Coronary artery (tissue), 2 donors: ENCODE data around the gene PRKAB2.
A peak's percentile ranks its signal among the peaks of the same experiment; 100 is the strongest.

ENCODE experiments used
- DNase-seq: peaks from one replicate; pipeline ENCODE4 v3.0.0-alpha.2; 2017; ENCODE audit warnings: low spot score
- H3K27ac ChIP-seq, 2 donors: fragments of 200-600 bp; sonication (generic); one replicate each; pipeline ENCODE4 v1.5.1; 2016 to 2019
- H3K4me3 ChIP-seq: fragments of 200-600 bp; sonication (generic); 2 replicates; pipeline ENCODE4 v1.5.1; 2016; ENCODE audit warnings: mild to moderate bottlenecking, moderate library complexity
- TF ChIP-seq, protein P1 (sequence below): fragments of 200-600 bp; sonication (generic); IDR thresholded peaks from one replicate; pipeline ENCODE4 v1.5.1; 2019; ENCODE audit warnings: antibody characterized with exemption

Gene PRKAB2

GRCh38 chr1:147177611-147178380 lies 5.5 kb upstream of the PRKAB2 start:
- Histone ChIP-seq H3K27ac (peak overlapping the region in 1 of 2 donors; percentile 41), H3K4me3 (peak overlapping the region; percentile 64)
- TF ChIP-seq, protein P1, sequence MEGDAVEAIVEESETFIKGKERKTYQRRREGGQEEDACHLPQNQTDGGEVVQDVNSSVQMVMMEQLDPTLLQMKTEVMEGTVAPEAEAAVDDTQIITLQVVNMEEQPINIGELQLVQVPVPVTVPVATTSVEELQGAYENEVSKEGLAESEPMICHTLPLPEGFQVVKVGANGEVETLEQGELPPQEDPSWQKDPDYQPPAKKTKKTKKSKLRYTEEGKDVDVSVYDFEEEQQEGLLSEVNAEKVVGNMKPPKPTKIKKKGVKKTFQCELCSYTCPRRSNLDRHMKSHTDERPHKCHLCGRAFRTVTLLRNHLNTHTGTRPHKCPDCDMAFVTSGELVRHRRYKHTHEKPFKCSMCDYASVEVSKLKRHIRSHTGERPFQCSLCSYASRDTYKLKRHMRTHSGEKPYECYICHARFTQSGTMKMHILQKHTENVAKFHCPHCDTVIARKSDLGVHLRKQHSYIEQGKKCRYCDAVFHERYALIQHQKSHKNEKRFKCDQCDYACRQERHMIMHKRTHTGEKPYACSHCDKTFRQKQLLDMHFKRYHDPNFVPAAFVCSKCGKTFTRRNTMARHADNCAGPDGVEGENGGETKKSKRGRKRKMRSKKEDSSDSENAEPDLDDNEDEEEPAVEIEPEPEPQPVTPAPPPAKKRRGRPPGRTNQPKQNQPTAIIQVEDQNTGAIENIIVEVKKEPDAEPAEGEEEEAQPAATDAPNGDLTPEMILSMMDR, result no peak
- DNase-seq, result no peak

DNA sequence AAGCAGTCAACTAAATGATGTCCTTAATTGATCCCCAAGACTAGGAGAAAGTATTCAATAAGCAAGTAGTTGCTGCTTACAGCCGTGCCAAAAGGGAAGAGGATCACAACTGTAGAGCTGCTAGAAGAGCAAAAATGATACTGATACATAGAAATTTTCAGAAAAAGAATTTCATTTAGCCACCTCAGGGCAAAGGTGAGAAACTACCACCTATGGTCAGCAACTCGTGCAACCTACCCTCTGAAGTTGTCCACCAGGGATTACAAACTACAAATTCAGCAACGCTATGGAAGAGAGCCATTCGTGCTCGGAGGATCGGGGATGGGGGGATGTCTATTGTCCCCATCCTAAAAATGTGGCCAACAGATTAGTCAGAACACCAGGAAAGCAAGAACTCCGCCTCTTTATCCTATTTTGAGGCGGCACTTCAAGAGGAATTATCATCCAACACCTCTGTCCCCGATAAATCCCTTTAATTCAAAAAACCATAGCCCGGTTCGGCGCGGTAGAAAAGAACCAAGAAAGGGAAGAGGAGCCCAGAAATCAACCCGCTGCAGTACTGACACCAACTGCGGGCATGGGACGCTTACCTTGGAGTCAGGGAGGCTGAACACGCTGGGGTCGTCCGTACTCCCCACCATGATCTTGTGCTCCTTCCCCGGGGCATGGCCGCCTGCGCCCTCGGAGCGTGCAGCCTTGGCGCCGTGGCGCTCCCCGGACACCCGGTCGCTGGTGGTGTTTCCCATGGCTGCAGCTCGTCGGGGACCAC lies 687 bp downstream of the PRKAB2 start:
- peak overlapping the region; percentile 91 for H3K4me3 ChIP-seq
- DNase-seq, result no peak
- TF ChIP-seq, protein P1, result no peak
- H3K27ac ChIP-seq, result peak overlapping the region; percentile 95 to 96

GRCh38 chr1:147169840-147170674 lies 2.2 kb downstream of the PRKAB2 start:
- peak overlapping the region; percentile 91 for H3K4me3 ChIP-seq
- TF ChIP-seq, protein P1, result no peak
- H3K27ac ChIP-seq, result no peak overlapping the region
- DNase-seq, result no peak

- no peak overlapping the region for H3K4me3 ChIP-seq
- no peak for DNase-seq
- TF ChIP-seq, protein P1, result no peak
- H3K27ac ChIP-seq, result no peak overlapping the region
These were observed 3.1 kb downstream of the PRKAB2 start for GRCh38 chr1:147169171-147169570.

- Histone ChIP-seq H3K27ac (no peak overlapping the region), H3K4me3 (no peak overlapping the region)
- no peak for DNase-seq
- TF ChIP-seq, protein P1, result no peak
These were observed 3.6 kb downstream of the PRKAB2 start for GRCh38 chr1:147168626-147169058.

DNA sequence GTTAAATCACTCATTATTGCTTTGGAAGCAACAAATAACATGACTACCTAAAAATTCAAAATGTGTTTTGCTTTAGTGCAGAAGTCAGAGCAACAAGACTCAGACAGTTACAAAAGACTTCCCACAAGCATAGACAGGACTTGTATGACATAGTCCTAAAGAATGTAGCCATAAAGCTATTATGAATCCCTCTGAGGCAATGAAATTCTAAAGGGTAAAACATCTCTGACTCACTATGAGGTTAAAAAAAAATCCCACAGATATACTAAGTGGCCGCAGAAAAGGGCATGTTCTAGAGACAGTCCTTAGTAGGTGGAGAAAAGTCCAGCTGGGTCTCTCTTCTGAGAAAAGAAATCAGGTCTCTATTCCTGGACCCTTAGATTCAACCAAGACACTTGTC lies 4.9 kb downstream of the PRKAB2 start:
- TF ChIP-seq, protein P1, result no peak
- DNase-seq, result no peak
- Histone ChIP-seq H3K4me3 (no peak overlapping the region), H3K27ac (peak overlapping the region in 1 of 2 donors; percentile 13)
